GM12875 (cell line): ENCODE results near the gene HOXA10.

Experiments used
- H3K4me3 ChIP-seq: one replicate; pipeline ENCODE4 v1.5.1; 2011; ENCODE audit warnings: low read depth, low read length, control low read depth
- TF ChIP-seq, protein P1 (sequence below): IDR thresholded peaks from 2 replicates; pipeline ENCODE4 v1.5.1; 2011; ENCODE audit warnings: low read depth, mild to moderate bottlenecking, control low read depth, inconsistent platforms, low read length, moderate library complexity, borderline replicate concordance; ENCODE audit not compliant: insufficient read depth

The HOXA10 gene

GRCh38 chr7:27188386-27189294 is 14.5 kb upstream of the HOXA10 start:
- TF ChIP-seq, protein P1, sequence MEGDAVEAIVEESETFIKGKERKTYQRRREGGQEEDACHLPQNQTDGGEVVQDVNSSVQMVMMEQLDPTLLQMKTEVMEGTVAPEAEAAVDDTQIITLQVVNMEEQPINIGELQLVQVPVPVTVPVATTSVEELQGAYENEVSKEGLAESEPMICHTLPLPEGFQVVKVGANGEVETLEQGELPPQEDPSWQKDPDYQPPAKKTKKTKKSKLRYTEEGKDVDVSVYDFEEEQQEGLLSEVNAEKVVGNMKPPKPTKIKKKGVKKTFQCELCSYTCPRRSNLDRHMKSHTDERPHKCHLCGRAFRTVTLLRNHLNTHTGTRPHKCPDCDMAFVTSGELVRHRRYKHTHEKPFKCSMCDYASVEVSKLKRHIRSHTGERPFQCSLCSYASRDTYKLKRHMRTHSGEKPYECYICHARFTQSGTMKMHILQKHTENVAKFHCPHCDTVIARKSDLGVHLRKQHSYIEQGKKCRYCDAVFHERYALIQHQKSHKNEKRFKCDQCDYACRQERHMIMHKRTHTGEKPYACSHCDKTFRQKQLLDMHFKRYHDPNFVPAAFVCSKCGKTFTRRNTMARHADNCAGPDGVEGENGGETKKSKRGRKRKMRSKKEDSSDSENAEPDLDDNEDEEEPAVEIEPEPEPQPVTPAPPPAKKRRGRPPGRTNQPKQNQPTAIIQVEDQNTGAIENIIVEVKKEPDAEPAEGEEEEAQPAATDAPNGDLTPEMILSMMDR: no peak
- no peak overlapping the region for H3K4me3 ChIP-seq

DNA sequence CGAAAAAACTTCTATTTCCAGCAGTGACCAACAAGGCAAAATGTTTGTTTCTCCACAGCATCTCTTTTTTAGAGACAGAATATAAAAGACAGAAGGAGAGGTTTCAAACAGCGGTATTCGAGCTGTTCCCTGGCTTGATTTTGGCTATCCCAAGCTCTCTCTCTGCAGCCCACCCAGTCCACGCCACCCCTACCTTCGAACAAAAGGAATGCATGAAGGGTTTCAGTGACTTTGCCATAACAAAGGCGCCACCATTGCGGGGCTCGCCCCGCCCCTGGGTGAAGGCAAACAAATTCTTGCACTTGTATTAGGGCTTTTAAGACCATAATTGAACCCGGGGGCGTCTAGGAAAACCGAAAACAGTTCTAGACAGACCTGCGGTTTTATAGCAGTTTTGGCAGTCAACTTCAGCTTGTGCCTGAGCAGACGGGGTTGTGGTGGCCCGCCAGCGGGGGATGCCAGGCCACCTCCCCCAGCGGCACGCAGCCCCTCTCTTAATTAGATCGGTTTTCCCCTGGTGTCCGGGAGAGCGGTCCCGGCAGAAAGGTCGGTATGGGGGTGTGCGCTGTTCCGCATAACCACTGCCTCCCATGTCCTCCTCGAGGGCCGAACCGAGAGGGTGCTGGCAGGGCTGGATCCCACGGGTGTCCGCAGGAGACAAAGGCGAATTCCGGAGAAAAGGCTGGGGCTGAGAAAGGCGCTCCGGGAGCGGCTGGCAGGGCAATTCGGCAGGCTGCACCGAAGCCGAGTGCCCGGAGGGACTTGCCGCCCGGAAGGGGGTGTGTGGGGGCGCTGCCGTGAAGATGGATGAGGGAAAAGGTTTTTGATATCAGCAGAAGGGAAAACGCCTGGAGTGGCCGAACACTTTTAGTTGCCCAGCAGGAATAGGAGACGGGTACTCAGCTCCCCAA is 13.6 kb upstream of the HOXA10 start:
- H3K4me3 ChIP-seq: no peak overlapping the region
- TF ChIP-seq, protein P1: no peak

GRCh38 chr7:27186668-27187474 is 12.8 kb upstream of the HOXA10 start:
- H3K4me3 ChIP-seq: no peak overlapping the region
- TF ChIP-seq, protein P1: no peak

GRCh38 chr7:27185854-27186667 is 11.9 kb upstream of the HOXA10 start:
- TF ChIP-seq, protein P1: no peak
- H3K4me3 ChIP-seq: no peak overlapping the region

DNA sequence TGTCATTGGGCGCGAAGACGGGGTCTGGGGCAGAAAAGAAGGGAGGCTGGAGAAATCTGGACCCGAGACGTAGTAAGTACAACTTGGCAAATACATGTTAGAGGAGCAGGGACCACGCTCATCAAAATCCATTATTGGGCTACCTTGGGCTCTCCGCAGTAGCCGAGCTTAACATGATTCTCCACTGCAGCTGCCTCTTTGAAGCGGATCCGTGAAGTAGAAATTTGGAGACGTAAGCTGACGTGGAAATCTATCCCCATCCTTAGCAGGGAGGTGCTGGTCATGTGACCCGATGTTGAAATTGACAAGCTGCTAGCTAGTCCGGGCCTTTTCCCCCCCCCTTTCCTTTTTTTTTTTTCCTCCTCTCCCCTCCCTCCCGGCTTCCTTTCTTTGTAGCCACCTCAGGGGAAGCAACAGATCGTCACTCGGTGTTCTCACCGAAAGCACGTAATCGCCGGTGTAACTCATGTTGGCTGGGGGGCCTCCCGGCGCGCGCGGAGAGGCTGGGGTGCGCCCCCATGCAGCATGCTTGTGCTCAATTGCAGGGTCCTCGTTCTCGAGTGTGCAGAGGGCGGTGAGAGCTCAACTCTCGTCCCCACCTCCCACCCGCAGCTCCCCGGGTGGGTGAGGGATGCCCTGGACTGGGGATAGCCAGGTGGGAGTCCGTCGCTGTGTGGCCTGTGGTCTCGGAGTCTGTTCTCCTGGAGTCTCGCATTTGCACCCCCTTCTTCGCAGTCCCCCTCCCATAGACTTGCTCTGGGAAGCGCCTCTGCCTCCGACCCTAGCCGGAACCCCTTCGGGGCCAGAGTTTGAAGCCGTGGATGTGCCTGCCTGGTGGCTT is 11.1 kb upstream of the HOXA10 start, which contains the start of gene HOXA11:
Gene HOXA11, minus strand, starts transcription at position 220 of the 841 bp plus-strand sequence. Its CDS starts 88 bp downstream, at position 132.
- TF ChIP-seq, protein P1: no peak
- no peak within 1 kb of the TSS for H3K4me3 ChIP-seq
